WTC11 (cell line): ENCODE measurements around the gene ZC3H7B. TPM values are rescaled to one million over a fixed set of nuclear protein-coding genes. Genes with fewer than 3 reads are reported as not detected.

ENCODE experiments used
- ELF4 ChIP-seq: sonication (generic); formaldehyde crosslinking; IDR thresholded peaks from 2 replicates; pipeline ENCODE4 v1.8.1; 2022; ENCODE audit warnings: low read depth, mild to moderate bottlenecking, moderate library complexity, missing genetic modification reagents
- GABPB1 ChIP-seq: sonication (generic); formaldehyde crosslinking; IDR thresholded peaks from 2 replicates; pipeline ENCODE4 v1.8.1; 2023; ENCODE audit warnings: mild to moderate bottlenecking, missing genetic modification reagents
- HMGA2 ChIP-seq: fragments of 250-450 bp; sonication (Bioruptor Pico); IDR thresholded peaks from 2 replicates; pipeline ENCODE4 v1.4.0; 2021; ENCODE audit warnings: mild to moderate bottlenecking, moderate library complexity
- KAT7 ChIP-seq: sonication (generic); formaldehyde crosslinking; IDR thresholded peaks from 2 replicates; pipeline ENCODE4 v1.8.1; 2023; ENCODE audit warnings: missing genetic modification reagents, mild to moderate bottlenecking, borderline replicate concordance
- NR1H2 ChIP-seq: sonication (generic); formaldehyde crosslinking; IDR thresholded peaks from 2 replicates; pipeline ENCODE4 v1.9.0; 2021; ENCODE audit warnings: mild to moderate bottlenecking, moderate library complexity, missing genetic modification reagents
- NR2C2 ChIP-seq: sonication (generic); formaldehyde crosslinking; IDR thresholded peaks from 2 replicates; pipeline ENCODE4 v1.8.0; 2022; ENCODE audit warnings: mild to moderate bottlenecking, missing genetic modification reagents
- RORB ChIP-seq: fragments of 250-450 bp; sonication (Bioruptor Pico); IDR thresholded peaks from 2 replicates; pipeline ENCODE4 v1.9.0; 2021; ENCODE audit warnings: mild to moderate bottlenecking
- SMAD4 ChIP-seq: sonication (generic); formaldehyde crosslinking; IDR thresholded peaks from 2 replicates; pipeline ENCODE4 v1.8.0; 2022; ENCODE audit warnings: mild to moderate bottlenecking, missing genetic modification reagents
- TP53 ChIP-seq: sonication (generic); formaldehyde crosslinking; IDR thresholded peaks from 2 replicates; pipeline ENCODE4 v1.8.1; 2023; ENCODE audit warnings: mild to moderate bottlenecking, missing genetic modification reagents
- ZNF396 ChIP-seq: fragments of 250-450 bp; sonication (Bioruptor Pico); IDR thresholded peaks from 2 replicates; pipeline ENCODE4 v1.8.0; 2021; ENCODE audit warnings: mild to moderate bottlenecking, moderate library complexity, borderline replicate concordance
- total RNA-seq: library from RNA; stranded (reverse); gene quantifications from 3 replicates; pipeline ENCODE4 v1.2.3, GENCODE V29; 2021
- TF ChIP-seq, protein P1 (sequence below): sonication (generic); formaldehyde crosslinking; IDR thresholded peaks from 2 replicates; pipeline ENCODE4 v1.8.1; 2023; ENCODE audit warnings: mild to moderate bottlenecking, missing genetic modification reagents
- TF ChIP-seq, protein P2 (sequence below): sonication (generic); formaldehyde crosslinking; IDR thresholded peaks from 2 replicates; pipeline ENCODE4 v1.8.1; 2022; ENCODE audit warnings: low read depth, missing genetic modification reagents, borderline replicate concordance
- TF ChIP-seq, protein P3 (sequence below): sonication (generic); formaldehyde crosslinking; IDR thresholded peaks from 2 replicates; pipeline ENCODE4 v1.8.1; 2022; ENCODE audit warnings: missing genetic modification reagents, borderline replicate concordance
- TF ChIP-seq, protein P4 (sequence below): sonication (generic); formaldehyde crosslinking; conservative IDR thresholded peaks from 2 replicates; pipeline ENCODE4 v1.8.1; 2023; ENCODE audit warnings: mild to moderate bottlenecking, low read depth, missing genetic modification reagents, moderate library complexity
- TF ChIP-seq, protein P5 (sequence below): sonication (generic); formaldehyde crosslinking; conservative IDR thresholded peaks from 2 replicates; pipeline ENCODE4 v1.8.1; 2022; ENCODE audit warnings: mild to moderate bottlenecking, missing genetic modification reagents
- TF ChIP-seq, protein P6 (sequence below): sonication (generic); formaldehyde crosslinking; IDR thresholded peaks from 2 replicates; pipeline ENCODE4 v1.8.1; 2022; ENCODE audit warnings: mild to moderate bottlenecking, moderate library complexity, missing genetic modification reagents
- TF ChIP-seq, protein P7 (sequence below): sonication (generic); formaldehyde crosslinking; IDR thresholded peaks from 2 replicates; pipeline ENCODE4 v1.8.0; 2023; ENCODE audit warnings: mild to moderate bottlenecking, missing genetic modification reagents
- TF ChIP-seq, protein P8 (sequence below): sonication (generic); formaldehyde crosslinking; IDR thresholded peaks from 2 replicates; pipeline ENCODE4 v1.8.1; 2023; ENCODE audit warnings: mild to moderate bottlenecking, missing genetic modification reagents
- TF ChIP-seq, protein P9 (sequence below): fragments of 250-450 bp; sonication (Bioruptor Pico); IDR thresholded peaks from 2 replicates; pipeline ENCODE4 v1.9.0; 2021; ENCODE audit warnings: mild to moderate bottlenecking, borderline replicate concordance

The ZC3H7B gene
- total RNA-seq, 1 experiment from 2014 or later, result 64.7 TPM

DNA sequence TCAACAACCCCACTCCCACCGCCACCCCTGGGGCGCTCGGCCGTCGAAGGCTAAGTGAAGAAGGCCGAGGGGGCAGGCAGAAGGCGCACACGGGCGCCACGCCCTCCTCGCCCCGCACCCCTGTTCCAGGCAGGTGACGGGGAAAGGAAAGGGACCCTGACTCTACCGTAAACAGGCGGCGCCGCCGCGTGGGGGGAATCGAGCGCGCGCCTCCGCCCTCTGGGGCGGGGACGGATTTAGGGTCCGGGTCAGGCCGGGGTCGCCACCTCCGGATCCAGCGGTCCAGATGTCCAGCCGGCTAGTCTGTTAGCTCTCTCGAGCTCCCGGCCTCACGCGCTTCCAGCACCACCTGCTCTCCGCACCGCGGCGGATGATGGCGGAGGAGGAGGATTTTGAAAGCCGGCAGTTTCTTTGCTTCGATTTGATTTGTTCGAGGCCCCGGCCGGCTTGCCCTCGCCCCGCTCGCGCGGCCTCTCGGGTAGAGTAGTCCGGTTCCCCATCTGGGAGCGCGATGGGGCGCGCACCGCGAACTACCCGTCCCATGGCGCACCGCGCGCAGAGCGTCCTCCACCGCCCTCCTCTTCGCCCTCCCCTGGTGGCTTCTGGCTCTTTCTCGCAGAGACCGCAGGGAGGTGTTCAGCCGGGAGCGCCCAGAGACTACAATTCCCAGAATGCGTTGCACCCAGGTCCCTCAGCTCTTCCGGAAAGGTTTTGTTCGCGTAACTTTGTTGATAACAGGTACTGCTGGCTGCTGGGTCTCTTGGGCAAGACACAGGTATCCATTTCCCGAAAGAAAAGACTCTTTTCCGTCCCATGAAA is 15.3 kb upstream of the ZC3H7B start, which contains the start of gene RANGAP1 (continued):
- TF ChIP-seq, protein P1, sequence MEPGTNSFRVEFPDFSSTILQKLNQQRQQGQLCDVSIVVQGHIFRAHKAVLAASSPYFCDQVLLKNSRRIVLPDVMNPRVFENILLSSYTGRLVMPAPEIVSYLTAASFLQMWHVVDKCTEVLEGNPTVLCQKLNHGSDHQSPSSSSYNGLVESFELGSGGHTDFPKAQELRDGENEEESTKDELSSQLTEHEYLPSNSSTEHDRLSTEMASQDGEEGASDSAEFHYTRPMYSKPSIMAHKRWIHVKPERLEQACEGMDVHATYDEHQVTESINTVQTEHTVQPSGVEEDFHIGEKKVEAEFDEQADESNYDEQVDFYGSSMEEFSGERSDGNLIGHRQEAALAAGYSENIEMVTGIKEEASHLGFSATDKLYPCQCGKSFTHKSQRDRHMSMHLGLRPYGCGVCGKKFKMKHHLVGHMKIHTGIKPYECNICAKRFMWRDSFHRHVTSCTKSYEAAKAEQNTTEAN (CRISPR knock-in tag), result peak; percentile 52; the same call in 1 of the 2 replicates
- TF ChIP-seq NR1H2 (CRISPR knock-in tag) (no peak), RORB (CRISPR knock-in tag) (no peak), TP53 (no peak; the same call in 1 of the 2 replicates), NR2C2 (CRISPR knock-in tag) (no peak), ELF4 (CRISPR knock-in tag) (no peak), KAT7 (CRISPR knock-in tag) (no peak), SMAD4 (CRISPR knock-in tag) (no peak), ZNF396 (CRISPR knock-in tag) (no peak), GABPB1 (CRISPR knock-in tag) (peak; percentile 60; the same call in 1 of the 2 replicates), HMGA2 (CRISPR knock-in tag) (no peak)
- TF ChIP-seq, protein P2, sequence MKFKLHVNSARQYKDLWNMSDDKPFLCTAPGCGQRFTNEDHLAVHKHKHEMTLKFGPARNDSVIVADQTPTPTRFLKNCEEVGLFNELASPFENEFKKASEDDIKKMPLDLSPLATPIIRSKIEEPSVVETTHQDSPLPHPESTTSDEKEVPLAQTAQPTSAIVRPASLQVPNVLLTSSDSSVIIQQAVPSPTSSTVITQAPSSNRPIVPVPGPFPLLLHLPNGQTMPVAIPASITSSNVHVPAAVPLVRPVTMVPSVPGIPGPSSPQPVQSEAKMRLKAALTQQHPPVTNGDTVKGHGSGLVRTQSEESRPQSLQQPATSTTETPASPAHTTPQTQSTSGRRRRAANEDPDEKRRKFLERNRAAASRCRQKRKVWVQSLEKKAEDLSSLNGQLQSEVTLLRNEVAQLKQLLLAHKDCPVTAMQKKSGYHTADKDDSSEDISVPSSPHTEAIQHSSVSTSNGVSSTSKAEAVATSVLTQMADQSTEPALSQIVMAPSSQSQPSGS, result no peak
- TF ChIP-seq, protein P3, sequence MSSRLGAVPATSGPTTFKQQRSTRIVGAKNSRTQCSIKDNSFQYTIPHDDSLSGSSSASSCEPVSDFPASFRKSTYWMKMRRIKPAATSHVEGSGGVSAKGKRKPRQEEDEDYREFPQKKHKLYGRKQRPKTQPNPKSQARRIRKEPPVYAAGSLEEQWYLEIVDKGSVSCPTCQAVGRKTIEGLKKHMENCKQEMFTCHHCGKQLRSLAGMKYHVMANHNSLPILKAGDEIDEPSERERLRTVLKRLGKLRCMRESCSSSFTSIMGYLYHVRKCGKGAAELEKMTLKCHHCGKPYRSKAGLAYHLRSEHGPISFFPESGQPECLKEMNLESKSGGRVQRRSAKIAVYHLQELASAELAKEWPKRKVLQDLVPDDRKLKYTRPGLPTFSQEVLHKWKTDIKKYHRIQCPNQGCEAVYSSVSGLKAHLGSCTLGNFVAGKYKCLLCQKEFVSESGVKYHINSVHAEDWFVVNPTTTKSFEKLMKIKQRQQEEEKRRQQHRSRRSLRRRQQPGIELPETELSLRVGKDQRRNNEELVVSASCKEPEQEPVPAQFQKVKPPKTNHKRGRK (CRISPR knock-in tag), result no peak
- TF ChIP-seq, protein P4, sequence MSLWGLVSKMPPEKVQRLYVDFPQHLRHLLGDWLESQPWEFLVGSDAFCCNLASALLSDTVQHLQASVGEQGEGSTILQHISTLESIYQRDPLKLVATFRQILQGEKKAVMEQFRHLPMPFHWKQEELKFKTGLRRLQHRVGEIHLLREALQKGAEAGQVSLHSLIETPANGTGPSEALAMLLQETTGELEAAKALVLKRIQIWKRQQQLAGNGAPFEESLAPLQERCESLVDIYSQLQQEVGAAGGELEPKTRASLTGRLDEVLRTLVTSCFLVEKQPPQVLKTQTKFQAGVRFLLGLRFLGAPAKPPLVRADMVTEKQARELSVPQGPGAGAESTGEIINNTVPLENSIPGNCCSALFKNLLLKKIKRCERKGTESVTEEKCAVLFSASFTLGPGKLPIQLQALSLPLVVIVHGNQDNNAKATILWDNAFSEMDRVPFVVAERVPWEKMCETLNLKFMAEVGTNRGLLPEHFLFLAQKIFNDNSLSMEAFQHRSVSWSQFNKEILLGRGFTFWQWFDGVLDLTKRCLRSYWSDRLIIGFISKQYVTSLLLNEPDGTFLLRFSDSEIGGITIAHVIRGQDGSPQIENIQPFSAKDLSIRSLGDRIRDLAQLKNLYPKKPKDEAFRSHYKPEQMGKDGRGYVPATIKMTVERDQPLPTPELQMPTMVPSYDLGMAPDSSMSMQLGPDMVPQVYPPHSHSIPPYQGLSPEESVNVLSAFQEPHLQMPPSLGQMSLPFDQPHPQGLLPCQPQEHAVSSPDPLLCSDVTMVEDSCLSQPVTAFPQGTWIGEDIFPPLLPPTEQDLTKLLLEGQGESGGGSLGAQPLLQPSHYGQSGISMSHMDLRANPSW (CRISPR knock-in tag), result no peak
- TF ChIP-seq, protein P5, sequence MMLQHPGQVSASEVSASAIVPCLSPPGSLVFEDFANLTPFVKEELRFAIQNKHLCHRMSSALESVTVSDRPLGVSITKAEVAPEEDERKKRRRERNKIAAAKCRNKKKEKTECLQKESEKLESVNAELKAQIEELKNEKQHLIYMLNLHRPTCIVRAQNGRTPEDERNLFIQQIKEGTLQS, result no peak
- TF ChIP-seq, protein P6, sequence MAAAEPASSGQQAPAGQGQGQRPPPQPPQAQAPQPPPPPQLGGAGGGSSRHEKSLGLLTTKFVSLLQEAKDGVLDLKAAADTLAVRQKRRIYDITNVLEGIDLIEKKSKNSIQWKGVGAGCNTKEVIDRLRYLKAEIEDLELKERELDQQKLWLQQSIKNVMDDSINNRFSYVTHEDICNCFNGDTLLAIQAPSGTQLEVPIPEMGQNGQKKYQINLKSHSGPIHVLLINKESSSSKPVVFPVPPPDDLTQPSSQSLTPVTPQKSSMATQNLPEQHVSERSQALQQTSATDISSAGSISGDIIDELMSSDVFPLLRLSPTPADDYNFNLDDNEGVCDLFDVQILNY (CRISPR knock-in tag), result no peak
- TF ChIP-seq, protein P7, sequence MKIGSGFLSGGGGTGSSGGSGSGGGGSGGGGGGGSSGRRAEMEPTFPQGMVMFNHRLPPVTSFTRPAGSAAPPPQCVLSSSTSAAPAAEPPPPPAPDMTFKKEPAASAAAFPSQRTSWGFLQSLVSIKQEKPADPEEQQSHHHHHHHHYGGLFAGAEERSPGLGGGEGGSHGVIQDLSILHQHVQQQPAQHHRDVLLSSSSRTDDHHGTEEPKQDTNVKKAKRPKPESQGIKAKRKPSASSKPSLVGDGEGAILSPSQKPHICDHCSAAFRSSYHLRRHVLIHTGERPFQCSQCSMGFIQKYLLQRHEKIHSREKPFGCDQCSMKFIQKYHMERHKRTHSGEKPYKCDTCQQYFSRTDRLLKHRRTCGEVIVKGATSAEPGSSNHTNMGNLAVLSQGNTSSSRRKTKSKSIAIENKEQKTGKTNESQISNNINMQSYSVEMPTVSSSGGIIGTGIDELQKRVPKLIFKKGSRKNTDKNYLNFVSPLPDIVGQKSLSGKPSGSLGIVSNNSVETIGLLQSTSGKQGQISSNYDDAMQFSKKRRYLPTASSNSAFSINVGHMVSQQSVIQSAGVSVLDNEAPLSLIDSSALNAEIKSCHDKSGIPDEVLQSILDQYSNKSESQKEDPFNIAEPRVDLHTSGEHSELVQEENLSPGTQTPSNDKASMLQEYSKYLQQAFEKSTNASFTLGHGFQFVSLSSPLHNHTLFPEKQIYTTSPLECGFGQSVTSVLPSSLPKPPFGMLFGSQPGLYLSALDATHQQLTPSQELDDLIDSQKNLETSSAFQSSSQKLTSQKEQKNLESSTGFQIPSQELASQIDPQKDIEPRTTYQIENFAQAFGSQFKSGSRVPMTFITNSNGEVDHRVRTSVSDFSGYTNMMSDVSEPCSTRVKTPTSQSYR, result no peak
- TF ChIP-seq, protein P8, sequence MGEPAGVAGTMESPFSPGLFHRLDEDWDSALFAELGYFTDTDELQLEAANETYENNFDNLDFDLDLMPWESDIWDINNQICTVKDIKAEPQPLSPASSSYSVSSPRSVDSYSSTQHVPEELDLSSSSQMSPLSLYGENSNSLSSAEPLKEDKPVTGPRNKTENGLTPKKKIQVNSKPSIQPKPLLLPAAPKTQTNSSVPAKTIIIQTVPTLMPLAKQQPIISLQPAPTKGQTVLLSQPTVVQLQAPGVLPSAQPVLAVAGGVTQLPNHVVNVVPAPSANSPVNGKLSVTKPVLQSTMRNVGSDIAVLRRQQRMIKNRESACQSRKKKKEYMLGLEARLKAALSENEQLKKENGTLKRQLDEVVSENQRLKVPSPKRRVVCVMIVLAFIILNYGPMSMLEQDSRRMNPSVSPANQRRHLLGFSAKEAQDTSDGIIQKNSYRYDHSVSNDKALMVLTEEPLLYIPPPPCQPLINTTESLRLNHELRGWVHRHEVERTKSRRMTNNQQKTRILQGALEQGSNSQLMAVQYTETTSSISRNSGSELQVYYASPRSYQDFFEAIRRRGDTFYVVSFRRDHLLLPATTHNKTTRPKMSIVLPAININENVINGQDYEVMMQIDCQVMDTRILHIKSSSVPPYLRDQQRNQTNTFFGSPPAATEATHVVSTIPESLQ, result no peak
- TF ChIP-seq, protein P9, sequence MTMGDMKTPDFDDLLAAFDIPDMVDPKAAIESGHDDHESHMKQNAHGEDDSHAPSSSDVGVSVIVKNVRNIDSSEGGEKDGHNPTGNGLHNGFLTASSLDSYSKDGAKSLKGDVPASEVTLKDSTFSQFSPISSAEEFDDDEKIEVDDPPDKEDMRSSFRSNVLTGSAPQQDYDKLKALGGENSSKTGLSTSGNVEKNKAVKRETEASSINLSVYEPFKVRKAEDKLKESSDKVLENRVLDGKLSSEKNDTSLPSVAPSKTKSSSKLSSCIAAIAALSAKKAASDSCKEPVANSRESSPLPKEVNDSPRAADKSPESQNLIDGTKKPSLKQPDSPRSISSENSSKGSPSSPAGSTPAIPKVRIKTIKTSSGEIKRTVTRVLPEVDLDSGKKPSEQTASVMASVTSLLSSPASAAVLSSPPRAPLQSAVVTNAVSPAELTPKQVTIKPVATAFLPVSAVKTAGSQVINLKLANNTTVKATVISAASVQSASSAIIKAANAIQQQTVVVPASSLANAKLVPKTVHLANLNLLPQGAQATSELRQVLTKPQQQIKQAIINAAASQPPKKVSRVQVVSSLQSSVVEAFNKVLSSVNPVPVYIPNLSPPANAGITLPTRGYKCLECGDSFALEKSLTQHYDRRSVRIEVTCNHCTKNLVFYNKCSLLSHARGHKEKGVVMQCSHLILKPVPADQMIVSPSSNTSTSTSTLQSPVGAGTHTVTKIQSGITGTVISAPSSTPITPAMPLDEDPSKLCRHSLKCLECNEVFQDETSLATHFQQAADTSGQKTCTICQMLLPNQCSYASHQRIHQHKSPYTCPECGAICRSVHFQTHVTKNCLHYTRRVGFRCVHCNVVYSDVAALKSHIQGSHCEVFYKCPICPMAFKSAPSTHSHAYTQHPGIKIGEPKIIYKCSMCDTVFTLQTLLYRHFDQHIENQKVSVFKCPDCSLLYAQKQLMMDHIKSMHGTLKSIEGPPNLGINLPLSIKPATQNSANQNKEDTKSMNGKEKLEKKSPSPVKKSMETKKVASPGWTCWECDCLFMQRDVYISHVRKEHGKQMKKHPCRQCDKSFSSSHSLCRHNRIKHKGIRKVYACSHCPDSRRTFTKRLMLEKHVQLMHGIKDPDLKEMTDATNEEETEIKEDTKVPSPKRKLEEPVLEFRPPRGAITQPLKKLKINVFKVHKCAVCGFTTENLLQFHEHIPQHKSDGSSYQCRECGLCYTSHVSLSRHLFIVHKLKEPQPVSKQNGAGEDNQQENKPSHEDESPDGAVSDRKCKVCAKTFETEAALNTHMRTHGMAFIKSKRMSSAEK, result no peak
